Left cardiac atrium (tissue), 4 donors: ENCODE results near the gene NDUFA13. TPM values are rescaled to one million over a fixed set of nuclear protein-coding genes. Genes with fewer than 3 reads are reported as not detected.
A peak's percentile ranks its signal among the peaks of the same experiment; 100 is the strongest.
"Not testable (repeated sequence)": the region's sequence is repeated elsewhere in the genome, so short reads cannot be mapped to it uniquely, and the experiment has no call there.

Experiments used
- ATAC-seq, 2 donors: fragments of 200-7000 bp; cut with Tn5 transposase; one replicate each; pipeline ENCODE4 v1.9.1; 2020; ENCODE audit warnings: mild to moderate bottlenecking in 2 of 2, moderate library complexity in 2 of 2
- DNase-seq: peaks from one replicate; pipeline ENCODE4 v3.0.0-alpha.2; 2020
- intact Hi-C, 2 donors: fragments of 100-400 bp; cut with DNase I; formaldehyde crosslinking; loops; one replicate each; pipeline versions ENCODE4 v1.14.1 to v1.15.1; 2022 to 2023
- long read RNA-seq: library from polyadenylated mRNA; unstranded; transcript quantifications from one replicate; pipeline ENCODE4 v2.0.0, GENCODE V29; 2021
- total RNA-seq, 2 donors: library from RNA; stranded (reverse); fragmentation: NEBNext Ultra II Directional; extraction: Animal tissue kit (Norgen Biotek cat#: 25700); gene quantifications; one replicate each; pipeline ENCODE4 v1.2.1, GENCODE V29; 2021
- donor health status: DM: no; HTN: yes; CAD: no.
- donor health status: DM: no; HTN: yes; CAD: no; lungs with severe emphysema.
- donor health status: DM: yes; HTN: yes; CAD: no.
- donor health status: Dilated cardiomyopathy.

The NDUFA13 gene
- 100 to 1,000 TPM; 850 to 852 TPM for total RNA-seq
- long read RNA-seq, transcript NDUFA13-204 (5 exons, 991 nt): major isoform, 46 of 51 reads
- long read RNA-seq, partial matches to known transcripts: 5 of 51 reads
- long read RNA-seq, other reads (novel, unspliced or antisense): 0 of 51 reads

GRCh38 chr19:19515642-19516519 is at the start of gene NDUFA13:
TSS of gene NDUFA13 (plus strand) at chr19:19516225. CDS start at chr19:19516239, 14 bp downstream.
- ATAC-seq (peak; percentile 94), DNase-seq (peak; percentile 92)
- intact Hi-C loops: no loop called here

- ATAC-seq: no peak
- intact Hi-C loops: no loop called here
These were observed 47.5 kb upstream of the NDUFA13 start for GRCh38 chr19:19468424-19469050.

DNA sequence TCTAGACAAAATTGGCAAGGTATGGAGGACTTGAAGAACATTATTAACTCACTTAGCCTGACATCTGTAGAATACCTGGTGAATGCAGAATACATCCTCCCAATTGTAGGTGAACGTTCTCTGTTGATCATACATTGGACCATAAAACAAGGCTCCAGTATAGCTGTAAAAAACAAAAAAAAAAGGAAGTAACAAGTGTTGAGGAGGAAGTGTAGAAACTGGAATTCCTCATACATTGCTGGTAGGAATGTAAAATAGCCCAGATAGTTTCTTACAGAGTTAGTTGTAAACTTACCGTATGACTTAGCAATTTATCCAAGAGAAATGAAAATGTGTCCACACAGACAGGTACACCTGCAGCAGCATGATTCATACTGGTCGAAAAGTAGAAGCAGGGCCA is 45.4 kb upstream of the NDUFA13 start:
- intact Hi-C loops: no loop called here
- ATAC-seq (no peak), DNase-seq (no peak)

More at GRCh38 chr19:19468424-19469050, 47.5 kb upstream of the NDUFA13 start:
- DNase-seq: no peak

GRCh38 chr19:19471682-19472081 is 44.3 kb upstream of the NDUFA13 start:
- DNase-seq: no peak
- intact Hi-C loops: no loop called here
- ATAC-seq: no peak

DNA sequence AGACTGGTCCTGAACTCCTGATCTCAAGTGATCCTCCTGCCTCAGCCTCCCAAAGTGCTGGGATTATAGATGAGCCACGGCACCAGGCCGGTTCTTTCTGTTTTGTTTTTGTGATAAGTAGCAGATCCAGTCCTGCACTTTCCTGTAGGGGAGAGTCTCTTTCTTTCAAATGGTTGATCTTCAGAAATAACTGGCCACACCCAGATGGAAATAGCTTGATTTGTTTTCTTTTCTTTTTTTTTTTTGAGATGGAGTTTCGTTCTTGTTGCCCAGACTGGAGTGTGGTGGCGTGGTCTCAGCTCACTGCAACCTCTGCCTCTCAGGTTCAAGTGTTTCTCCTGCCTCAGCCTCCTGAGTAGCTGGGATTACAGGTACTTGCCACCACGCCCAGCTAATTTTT is 43.9 kb upstream of the NDUFA13 start:
- ATAC-seq, intact Hi-C loops, DNase-seq: not testable (repeated sequence)

DNA sequence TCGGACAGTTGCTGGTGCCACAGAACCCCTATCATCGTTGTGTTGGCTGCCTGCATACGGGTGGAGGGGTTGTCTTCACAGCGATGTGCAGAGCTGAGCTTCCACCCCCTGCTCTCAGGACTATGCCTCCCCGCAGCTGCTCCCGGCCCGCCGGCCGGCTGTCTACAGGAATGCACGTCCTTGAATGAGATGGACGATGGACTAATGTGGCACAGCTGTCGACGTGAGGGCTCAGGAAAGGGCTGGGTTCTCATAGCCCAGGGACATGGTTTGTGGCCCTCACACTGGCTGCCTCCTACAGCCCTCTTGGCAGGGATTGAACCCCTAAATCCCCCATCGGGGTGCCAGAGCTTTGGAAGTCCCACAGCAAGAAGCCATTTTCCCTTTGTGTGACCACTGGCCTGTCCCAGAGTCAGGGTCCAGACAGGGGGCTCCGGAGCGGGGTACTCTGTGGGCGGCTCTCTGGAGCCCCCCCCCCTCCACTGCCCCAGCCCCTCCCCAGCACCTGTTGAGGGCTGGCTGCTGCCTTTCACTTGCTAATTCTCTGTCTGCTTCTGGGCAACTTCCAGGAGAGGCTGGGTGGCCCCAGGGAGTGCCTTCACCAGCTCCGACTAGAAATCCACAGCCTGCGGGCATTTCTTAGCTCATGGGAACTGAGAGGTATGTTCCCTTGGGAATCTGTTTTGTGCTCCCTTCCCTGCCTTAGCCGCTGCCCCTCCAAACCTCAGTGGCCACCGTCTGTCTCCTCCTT is 40.8 kb upstream of the NDUFA13 start:
- ATAC-seq (peak in 1 of 2 donors; percentile 8), DNase-seq (no peak)
- intact Hi-C loops: loop anchor here in 1 of 2 donors (5.0 kb wide), 1 partner anchor 58 kb away; no protein-coding TSS in a partner anchor

GRCh38 chr19:19475849-19476828 is 39.9 kb upstream of the NDUFA13 start:
- intact Hi-C loops: loop anchor here in 1 of 2 donors (5.0 kb wide), 1 partner anchor 59 kb away; no protein-coding TSS in a partner anchor
- DNase-seq (no peak), ATAC-seq (peak; percentile 23 to 42)

DNA sequence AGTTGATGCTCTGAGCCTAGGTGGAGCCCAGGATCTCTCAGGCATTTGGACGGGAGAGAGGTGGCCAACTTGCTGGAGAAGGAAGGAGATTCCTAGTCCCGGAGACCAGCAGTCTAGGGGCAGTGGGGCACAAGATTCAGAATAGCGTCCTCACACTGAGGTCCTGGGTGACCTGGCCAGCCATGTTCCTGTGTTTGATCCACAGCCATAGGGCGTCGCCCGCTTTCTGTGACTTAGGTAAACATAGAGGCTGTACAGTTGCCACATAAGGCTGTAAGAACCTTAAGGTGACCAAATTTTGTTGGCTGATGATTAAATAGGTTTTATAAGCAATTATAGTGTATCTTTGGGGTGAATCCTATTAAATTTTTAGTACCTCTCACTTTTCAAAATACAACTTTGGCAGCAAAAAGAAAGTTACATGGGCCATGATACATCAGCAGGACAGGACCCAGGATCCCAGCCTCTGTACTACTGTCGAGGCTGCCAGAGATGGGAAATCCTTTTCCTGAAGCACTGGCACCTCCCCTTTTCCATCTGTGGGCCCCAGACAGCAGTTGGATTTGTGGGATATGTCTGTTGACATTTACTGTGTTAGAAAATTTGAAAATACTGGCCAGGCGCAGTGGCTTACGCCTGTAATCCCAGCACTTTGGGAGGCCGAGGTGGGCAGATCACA is 38.2 kb upstream of the NDUFA13 start:
- DNase-seq (no peak), ATAC-seq (no peak)
- intact Hi-C loops: loop anchor here in 1 of 2 donors (5.0 kb wide), 1 partner anchor 61 kb away; no protein-coding TSS in a partner anchor

GRCh38 chr19:19480688-19481087 is 35.3 kb upstream of the NDUFA13 start:
- DNase-seq (no peak), ATAC-seq (no peak)
- intact Hi-C loops: no loop called here

GRCh38 chr19:19482809-19483596 is 33.0 kb upstream of the NDUFA13 start:
- intact Hi-C loops: no loop called here
- DNase-seq (no peak), ATAC-seq (peak in 1 of 2 donors; percentile 25)

GRCh38 chr19:19485161-19485997 is 30.6 kb upstream of the NDUFA13 start:
- DNase-seq (no peak), ATAC-seq (peak in 1 of 2 donors; percentile 13)
- intact Hi-C loops: no loop called here

DNA sequence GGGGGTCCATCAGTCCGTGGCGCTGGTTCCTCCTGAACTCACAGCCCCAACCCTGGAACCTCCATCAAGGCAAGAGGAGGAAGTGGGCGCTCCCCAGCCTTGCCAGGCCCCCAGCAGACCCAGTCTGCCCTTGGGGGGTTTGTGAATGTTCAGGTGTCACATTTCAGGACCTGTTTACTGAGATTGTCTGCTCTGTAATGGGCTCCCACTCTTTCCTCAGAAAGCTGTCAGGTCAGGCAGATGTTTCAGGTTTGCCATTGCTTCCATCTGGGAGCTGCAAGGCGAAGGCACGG is 30.1 kb upstream of the NDUFA13 start:
- intact Hi-C loops: no loop called here
- no peak for DNase-seq
- no peak for ATAC-seq

- intact Hi-C loops: no loop called here
- no peak for ATAC-seq
- DNase-seq: no peak
These were observed 29.5 kb upstream of the NDUFA13 start for GRCh38 chr19:19486343-19487076.

DNA sequence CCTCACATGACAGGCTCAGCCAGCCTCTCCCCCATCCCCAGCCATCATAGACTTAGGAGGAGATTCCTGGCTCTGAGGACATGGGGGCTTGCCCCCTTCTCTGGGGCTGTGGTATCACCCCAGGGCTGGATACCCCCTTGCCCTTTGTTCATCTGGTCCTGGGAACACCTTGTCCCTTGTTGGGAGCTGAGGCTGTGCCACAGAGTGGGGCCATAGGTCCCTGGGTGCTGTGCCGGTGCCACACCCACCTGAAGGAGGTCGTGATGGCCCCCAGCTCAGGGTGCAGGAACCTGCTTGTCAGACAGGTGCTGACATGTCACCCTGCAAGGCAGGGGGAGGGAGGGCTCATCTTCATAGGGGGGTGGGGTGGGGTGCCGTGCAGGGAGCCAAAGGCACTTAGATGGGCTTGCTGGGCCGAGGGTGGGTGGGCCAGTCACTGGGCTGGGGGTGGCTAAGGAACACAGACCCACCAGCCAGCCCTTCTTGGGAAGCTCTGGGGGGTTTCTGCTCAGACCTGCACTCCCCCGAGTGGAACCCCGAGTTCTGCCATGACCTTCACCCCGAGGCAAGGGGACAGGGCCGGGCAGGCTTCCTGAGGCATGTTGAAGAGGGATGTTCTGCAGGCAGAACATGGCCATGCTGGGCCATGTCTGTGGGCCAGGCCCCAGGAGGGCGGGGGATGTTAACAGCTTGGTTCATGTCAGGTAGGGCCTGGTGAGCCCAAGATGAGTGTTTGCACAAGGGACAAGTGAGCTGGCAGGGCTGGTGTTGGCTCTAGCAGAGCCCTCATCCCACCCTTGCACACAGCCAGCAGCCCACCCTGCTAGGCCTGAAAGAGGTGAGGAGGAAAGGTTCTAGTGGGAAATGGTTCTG is 28.7 kb upstream of the NDUFA13 start:
- no peak for DNase-seq
- intact Hi-C loops: no loop called here
- ATAC-seq: no peak
